Epithelial cell of esophagus (primary cell): ENCODE results near the gene GID4.

Experiments used
- DNase-seq: peaks from one replicate; pipeline ENCODE4 v3.0.0; 2010; ENCODE audit warnings: low read depth
- H3K4me3 ChIP-seq: 2 replicates; pipeline ENCODE4 v1.5.1; 2011; ENCODE audit warnings: mild to moderate bottlenecking, low read length, control low read depth
- TF ChIP-seq, protein P1 (sequence below): IDR thresholded peaks from 2 replicates; pipeline ENCODE4 v1.5.1; 2011; ENCODE audit warnings: low read depth, mild to moderate bottlenecking, low read length, control low read depth, inconsistent platforms; ENCODE audit not compliant: insufficient read depth; ENCODE audit errors: missing control alignments

GID4 gene

GRCh38 chr17:18094409-18094807 lies 55.2 kb downstream of the GID4 start:
- TF ChIP-seq, protein P1, sequence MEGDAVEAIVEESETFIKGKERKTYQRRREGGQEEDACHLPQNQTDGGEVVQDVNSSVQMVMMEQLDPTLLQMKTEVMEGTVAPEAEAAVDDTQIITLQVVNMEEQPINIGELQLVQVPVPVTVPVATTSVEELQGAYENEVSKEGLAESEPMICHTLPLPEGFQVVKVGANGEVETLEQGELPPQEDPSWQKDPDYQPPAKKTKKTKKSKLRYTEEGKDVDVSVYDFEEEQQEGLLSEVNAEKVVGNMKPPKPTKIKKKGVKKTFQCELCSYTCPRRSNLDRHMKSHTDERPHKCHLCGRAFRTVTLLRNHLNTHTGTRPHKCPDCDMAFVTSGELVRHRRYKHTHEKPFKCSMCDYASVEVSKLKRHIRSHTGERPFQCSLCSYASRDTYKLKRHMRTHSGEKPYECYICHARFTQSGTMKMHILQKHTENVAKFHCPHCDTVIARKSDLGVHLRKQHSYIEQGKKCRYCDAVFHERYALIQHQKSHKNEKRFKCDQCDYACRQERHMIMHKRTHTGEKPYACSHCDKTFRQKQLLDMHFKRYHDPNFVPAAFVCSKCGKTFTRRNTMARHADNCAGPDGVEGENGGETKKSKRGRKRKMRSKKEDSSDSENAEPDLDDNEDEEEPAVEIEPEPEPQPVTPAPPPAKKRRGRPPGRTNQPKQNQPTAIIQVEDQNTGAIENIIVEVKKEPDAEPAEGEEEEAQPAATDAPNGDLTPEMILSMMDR = no peak
- no peak overlapping the region for H3K4me3 ChIP-seq
- no peak for DNase-seq

GRCh38 chr17:18099516-18099915 lies 60.3 kb downstream of the GID4 start:
- TF ChIP-seq, protein P1 = no peak
- H3K4me3 ChIP-seq = no peak overlapping the region
- DNase-seq = no peak

GRCh38 chr17:18100616-18101015 lies 61.4 kb downstream of the GID4 start:
- TF ChIP-seq, protein P1 = no peak
- no peak for DNase-seq

DNA sequence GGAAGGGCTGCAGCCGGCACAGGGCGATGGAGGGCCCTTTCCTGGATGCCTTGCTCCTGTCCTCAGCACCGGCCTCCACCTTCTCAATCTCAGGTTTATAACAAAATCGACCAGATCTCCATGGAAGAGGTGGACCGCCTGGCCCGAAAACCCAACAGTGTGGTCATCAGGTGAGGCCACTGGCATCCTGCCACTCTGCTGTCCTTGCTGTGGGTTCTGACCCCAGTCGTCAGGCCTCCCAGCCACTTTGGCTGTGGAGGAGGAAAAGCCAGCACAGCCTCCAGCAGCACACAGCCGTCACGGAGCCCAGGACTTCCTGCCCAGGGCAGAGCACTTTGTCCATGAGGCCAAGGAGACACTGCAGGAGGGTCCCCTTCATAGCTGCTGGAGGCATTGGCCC lies 62.6 kb downstream of the GID4 start:
- TF ChIP-seq, protein P1 = no peak
- no peak for DNase-seq
- no peak overlapping the region for H3K4me3 ChIP-seq

More at GRCh38 chr17:18100616-18101015, 61.4 kb downstream of the GID4 start:
- no peak overlapping the region for H3K4me3 ChIP-seq

GRCh38 chr17:18102640-18103039 lies 63.4 kb downstream of the GID4 start:
- DNase-seq = no peak
- no peak overlapping the region for H3K4me3 ChIP-seq
- TF ChIP-seq, protein P1 = no peak

GRCh38 chr17:18105027-18105426 lies 65.8 kb downstream of the GID4 start:
- TF ChIP-seq, protein P1 = no peak
- H3K4me3 ChIP-seq = no peak overlapping the region
- no peak for DNase-seq

DNA sequence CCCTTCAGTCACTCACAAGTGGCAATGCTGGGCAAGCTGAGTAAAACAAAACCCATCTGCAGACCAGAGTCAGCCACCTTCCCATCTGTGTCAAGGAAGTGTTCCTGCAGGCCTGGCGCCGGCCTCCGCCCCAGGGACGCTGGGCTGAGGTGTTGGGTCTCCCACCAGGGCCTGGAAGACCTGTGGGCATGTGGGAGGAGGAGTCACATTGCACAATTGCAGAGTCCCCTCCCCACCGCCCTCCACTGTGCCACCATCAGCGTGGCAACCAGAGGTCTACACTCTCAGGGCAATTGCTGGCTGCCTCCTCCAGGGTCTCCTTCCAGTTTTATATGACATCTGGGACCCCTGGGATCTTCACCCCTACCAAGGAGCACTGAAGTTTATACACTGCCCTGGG lies 66.4 kb downstream of the GID4 start:
- TF ChIP-seq, protein P1 = no peak
- no peak overlapping the region for H3K4me3 ChIP-seq
- no peak for DNase-seq
